22Rv1 (cell line): ENCODE measurements around the gene NTRK3.

Source experiments
- ZFX ChIP-seq: fragments of 450-650 bp; IDR thresholded peaks from 2 replicates; pipeline ENCODE4 v1.6.1; 2017; ENCODE audit warnings: antibody characterized with exemption, borderline replicate concordance
- TF ChIP-seq, protein P1 (sequence below): fragments of 450-650 bp; IDR thresholded peaks from 2 replicates; pipeline ENCODE4 v1.5.1; 2017; ENCODE audit warnings: mild to moderate bottlenecking

DNA sequence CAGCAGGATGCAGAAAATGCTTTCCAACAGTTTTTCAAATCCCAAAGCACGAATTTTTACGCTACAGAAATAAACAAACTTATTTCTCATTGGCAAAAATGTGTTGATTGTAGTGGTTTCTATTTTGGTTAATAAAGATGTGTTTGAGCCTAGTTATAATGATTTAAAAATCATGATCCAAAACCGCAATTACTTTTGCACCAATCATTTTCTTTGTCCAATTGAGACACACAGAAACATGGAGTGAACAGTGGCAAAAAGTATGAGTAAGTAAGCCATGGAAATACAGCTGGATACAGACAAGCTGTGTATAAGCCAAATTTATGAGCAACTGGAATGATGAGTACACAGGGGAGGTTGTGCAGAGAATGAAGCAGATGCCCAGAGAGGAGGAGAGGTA, 427.9 kb downstream of the NTRK3 start:
- TF ChIP-seq, protein P1, sequence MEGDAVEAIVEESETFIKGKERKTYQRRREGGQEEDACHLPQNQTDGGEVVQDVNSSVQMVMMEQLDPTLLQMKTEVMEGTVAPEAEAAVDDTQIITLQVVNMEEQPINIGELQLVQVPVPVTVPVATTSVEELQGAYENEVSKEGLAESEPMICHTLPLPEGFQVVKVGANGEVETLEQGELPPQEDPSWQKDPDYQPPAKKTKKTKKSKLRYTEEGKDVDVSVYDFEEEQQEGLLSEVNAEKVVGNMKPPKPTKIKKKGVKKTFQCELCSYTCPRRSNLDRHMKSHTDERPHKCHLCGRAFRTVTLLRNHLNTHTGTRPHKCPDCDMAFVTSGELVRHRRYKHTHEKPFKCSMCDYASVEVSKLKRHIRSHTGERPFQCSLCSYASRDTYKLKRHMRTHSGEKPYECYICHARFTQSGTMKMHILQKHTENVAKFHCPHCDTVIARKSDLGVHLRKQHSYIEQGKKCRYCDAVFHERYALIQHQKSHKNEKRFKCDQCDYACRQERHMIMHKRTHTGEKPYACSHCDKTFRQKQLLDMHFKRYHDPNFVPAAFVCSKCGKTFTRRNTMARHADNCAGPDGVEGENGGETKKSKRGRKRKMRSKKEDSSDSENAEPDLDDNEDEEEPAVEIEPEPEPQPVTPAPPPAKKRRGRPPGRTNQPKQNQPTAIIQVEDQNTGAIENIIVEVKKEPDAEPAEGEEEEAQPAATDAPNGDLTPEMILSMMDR, result no peak
- TF ChIP-seq ZFX, result no peak
